K562 (cell line): Measurements from ENCODE around the gene TBCCD1. TPM values are rescaled to one million over a fixed set of nuclear protein-coding genes. Genes with fewer than 3 reads are reported as not detected.
A peak's percentile ranks its signal among the peaks of the same experiment; 100 is the strongest.

Experiments used
- BRD9 ChIP-seq: fragments of 450-650 bp; IDR thresholded peaks from 2 replicates; pipeline ENCODE4 v1.6.1; 2018; ENCODE audit warnings: low read depth; ENCODE audit not compliant: partially characterized antibody
- CEBPG ChIP-seq, 3 experiments: fragments of 200-800 bp in 1 of 3; sonication (Bioruptor generic) in 1 of 3; sonication (generic) in 1 of 3; formaldehyde crosslinking in 1 of 3; IDR thresholded peaks in 2 of 3; conservative IDR thresholded peaks in 1 of 3; 2 replicates each; pipeline versions ENCODE4 v1.6.1 to v1.8.0; 2016 to 2022; ENCODE audit warnings: missing compliant biosample characterization in 2 of 3, missing genetic modification characterization in 2 of 3, mild to moderate bottlenecking in 1 of 3, missing genetic modification reagents in 1 of 3
- EP400 ChIP-seq: fragments of 450-650 bp; IDR thresholded peaks from 2 replicates; pipeline ENCODE4 v1.6.1; 2017; ENCODE audit warnings: antibody characterized with exemption, mild to moderate bottlenecking, moderate library complexity
- PML ChIP-seq: IDR thresholded peaks from 2 replicates; pipeline ENCODE4 v1.6.1; 2012; ENCODE audit warnings: low read length, inconsistent platforms
- PPARD ChIP-seq: fragments of 250-450 bp; sonication (Bioruptor Pico); IDR thresholded peaks from 2 replicates; pipeline ENCODE4 v1.8.0; 2022; ENCODE audit warnings: inconsistent platforms, mild to moderate bottlenecking, moderate library complexity
- SUPT5H ChIP-seq: fragments of 450-650 bp; IDR thresholded peaks from 2 replicates; pipeline ENCODE4 v1.6.1; 2016
- TBP ChIP-seq: optimal IDR thresholded peaks from 2 replicates; pipeline ENCODE3; 2011; ENCODE audit warnings: low read depth, low read length, improper control_type of control experiment
- ZBED1 ChIP-seq: IDR thresholded peaks from 2 replicates; pipeline ENCODE4 v1.6.1; 2014
- ZC3H11A ChIP-seq: IDR thresholded peaks from 2 replicates; pipeline ENCODE4 v1.6.1; 2012; ENCODE audit warnings: low read depth, low read length, improper control_type of control experiment
- ZKSCAN8 ChIP-seq: fragments of 200-800 bp; sonication (Bioruptor generic); IDR thresholded peaks from 2 replicates; pipeline ENCODE4 v1.6.1; 2016; ENCODE audit warnings: missing genetic modification characterization, missing compliant biosample characterization
- ZNF224 ChIP-seq: sonication (generic); formaldehyde crosslinking; IDR thresholded peaks from 2 replicates; pipeline ENCODE4 v1.8.0; 2022; ENCODE audit warnings: mild to moderate bottlenecking, missing genetic modification reagents
- ZNF263 ChIP-seq: sonication (generic); formaldehyde crosslinking; IDR thresholded peaks from 2 replicates; pipeline ENCODE4 v1.8.0; 2022; ENCODE audit warnings: mild to moderate bottlenecking, missing genetic modification reagents, borderline replicate concordance
- ZSCAN32 ChIP-seq: fragments of 450-650 bp; formaldehyde crosslinking; IDR thresholded peaks from 2 replicates; pipeline ENCODE4 v1.4.0; 2020; ENCODE audit warnings: mild to moderate bottlenecking, moderate library complexity
- polyA plus RNA-seq, 8 experiments: library from polyadenylated mRNA; depleted of rRNA in 4 of 8; stranded (reverse) in 5 of 8; unstranded in 3 of 8; fragments of >200 nt; fragmentation: Nextera tagmentation in 2 of 8; fragmentation: Illumina TruSeq in 1 of 8; extraction: Ambion mirVana in 2 of 8; extraction: Trizol in 1 of 8; gene quantifications; 2 replicates each; pipeline versions ENCODE4 v1.2.1 to v1.2.3, GENCODE V29; 2011 to 2014; ENCODE audit warnings: inconsistent platforms in 1 of 8, missing spikeins in 1 of 8
- total RNA-seq, 7 experiments: library from RNA; depleted of rRNA in 6 of 7; stranded (reverse); fragments of >200 nt in 6 of 7; fragmentation: Illumina TruSeq in 2 of 7; extraction: Trizol in 2 of 7; gene quantifications; 2 replicates each; pipeline versions ENCODE4 v1.2.1 to v1.2.3, GENCODE V29; 2011 to 2021; ENCODE audit warnings: low replicate concordance in 1 of 7
- TF ChIP-seq, protein P1 (sequence below), 3 experiments: fragments of 200-800 bp in 1 of 3; fragments of 250-450 bp in 1 of 3; fragments of 450-650 bp in 1 of 3; sonication (Bioruptor Pico) in 1 of 3; sonication (Bioruptor generic) in 1 of 3; formaldehyde crosslinking in 1 of 3; IDR thresholded peaks; 2 replicates each; pipeline versions ENCODE4 v1.6.1 to v1.8.0; 2016 to 2022; ENCODE audit warnings: mild to moderate bottlenecking in 2 of 3, missing genetic modification characterization in 2 of 3, missing compliant biosample characterization in 1 of 3, moderate library complexity in 1 of 3
- TF ChIP-seq, protein P2 (sequence below): fragments of 250-450 bp; sonication (Bioruptor Pico); IDR thresholded peaks from 2 replicates; pipeline ENCODE4 v1.9.0; 2021; ENCODE audit warnings: mild to moderate bottlenecking
- TF ChIP-seq, protein P3 (sequence below), 2 experiments: fragments of 150-350 bp in 1 of 2; IDR thresholded peaks; 2 replicates each; pipeline ENCODE4 v1.6.1; 2012 to 2016; ENCODE audit warnings: low read depth in 2 of 2, low read length in 2 of 2, mild to moderate bottlenecking in 1 of 2, moderate library complexity in 1 of 2
- TF ChIP-seq, protein P4 (sequence below): fragments of 450-650 bp; conservative IDR thresholded peaks from 2 replicates; pipeline ENCODE4 v1.6.1; 2016; ENCODE audit warnings: missing genetic modification characterization, low read depth, mild to moderate bottlenecking, missing compliant biosample characterization, moderate library complexity

The TBCCD1 gene
- total and polyA plus RNA-seq, 9 of the 15 experiments (the other 6 are each of a cell fraction or from before 2014, with no cell fraction given) = 17.7 to 31.1 (median 21.2) TPM

DNA sequence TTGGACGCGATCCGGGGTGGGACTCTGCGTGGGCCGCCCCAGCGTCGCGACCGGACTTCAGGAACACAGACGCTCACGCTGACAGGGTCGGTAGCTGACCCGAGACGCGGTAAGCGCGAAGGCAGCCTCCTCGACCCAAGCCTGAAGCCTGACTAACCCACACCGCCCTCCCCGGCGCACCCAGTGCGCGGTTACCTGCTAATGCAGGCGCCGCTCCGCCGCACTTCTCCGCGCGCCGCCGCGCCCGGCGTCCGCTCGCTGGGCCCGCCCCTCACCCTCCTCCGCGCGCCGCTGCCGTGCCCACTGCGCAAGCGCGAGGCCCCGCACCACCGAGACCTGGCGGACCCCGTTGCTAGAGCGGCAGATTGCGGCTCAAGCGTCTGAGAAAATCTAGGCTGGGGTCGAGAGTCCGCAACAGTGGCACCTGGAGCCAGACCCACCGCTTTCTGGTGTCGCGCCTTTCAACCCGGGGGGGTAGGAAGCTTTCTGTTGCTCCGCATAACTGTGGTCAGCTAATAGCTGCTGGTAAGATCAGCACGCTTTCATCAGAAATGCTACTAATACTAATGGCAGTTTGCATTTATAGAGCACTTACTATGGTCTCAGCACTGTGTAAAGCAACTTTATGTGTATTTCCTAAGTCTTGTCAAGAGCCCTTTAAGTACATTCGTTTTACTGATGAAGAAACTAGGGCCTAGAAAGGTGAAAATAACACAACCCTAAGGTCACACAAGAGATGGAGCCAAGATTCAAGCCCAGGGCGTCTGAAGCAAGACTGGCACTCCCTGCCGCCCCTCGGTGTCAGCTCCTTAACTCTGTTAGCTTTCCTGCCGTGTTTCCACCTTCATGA lies at the start of gene TBCCD1 (continued):
- TF ChIP-seq, protein P1, sequence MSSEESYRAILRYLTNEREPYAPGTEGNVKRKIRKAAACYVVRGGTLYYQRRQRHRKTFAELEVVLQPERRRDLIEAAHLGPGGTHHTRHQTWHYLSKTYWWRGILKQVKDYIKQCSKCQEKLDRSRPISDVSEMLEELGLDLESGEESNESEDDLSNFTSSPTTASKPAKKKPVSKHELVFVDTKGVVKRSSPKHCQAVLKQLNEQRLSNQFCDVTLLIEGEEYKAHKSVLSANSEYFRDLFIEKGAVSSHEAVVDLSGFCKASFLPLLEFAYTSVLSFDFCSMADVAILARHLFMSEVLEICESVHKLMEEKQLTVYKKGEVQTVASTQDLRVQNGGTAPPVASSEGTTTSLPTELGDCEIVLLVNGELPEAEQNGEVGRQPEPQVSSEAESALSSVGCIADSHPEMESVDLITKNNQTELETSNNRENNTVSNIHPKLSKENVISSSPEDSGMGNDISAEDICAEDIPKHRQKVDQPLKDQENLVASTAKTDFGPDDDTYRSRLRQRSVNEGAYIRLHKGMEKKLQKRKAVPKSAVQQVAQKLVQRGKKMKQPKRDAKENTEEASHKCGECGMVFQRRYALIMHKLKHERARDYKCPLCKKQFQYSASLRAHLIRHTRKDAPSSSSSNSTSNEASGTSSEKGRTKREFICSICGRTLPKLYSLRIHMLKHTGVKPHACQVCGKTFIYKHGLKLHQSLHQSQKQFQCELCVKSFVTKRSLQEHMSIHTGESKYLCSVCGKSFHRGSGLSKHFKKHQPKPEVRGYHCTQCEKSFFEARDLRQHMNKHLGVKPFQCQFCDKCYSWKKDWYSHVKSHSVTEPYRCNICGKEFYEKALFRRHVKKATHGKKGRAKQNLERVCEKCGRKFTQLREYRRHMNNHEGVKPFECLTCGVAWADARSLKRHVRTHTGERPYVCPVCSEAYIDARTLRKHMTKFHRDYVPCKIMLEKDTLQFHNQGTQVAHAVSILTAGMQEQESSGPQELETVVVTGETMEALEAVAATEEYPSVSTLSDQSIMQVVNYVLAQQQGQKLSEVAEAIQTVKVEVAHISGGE (CRISPR knock-in tag; IDR thresholded peaks at IDR 0.05) = no peak
- TF ChIP-seq PPARD = no peak
- peak; percentile 90 for TF ChIP-seq TBP
- TF ChIP-seq, protein P2, sequence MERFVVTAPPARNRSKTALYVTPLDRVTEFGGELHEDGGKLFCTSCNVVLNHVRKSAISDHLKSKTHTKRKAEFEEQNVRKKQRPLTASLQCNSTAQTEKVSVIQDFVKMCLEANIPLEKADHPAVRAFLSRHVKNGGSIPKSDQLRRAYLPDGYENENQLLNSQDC (CRISPR knock-in tag) = peak; percentile 90; the same call in 1 of the 2 replicates
- TF ChIP-seq SUPT5H = peak; percentile 92
- TF ChIP-seq ZNF263 = no peak
- no peak for TF ChIP-seq ZC3H11A
- TF ChIP-seq, protein P3, sequence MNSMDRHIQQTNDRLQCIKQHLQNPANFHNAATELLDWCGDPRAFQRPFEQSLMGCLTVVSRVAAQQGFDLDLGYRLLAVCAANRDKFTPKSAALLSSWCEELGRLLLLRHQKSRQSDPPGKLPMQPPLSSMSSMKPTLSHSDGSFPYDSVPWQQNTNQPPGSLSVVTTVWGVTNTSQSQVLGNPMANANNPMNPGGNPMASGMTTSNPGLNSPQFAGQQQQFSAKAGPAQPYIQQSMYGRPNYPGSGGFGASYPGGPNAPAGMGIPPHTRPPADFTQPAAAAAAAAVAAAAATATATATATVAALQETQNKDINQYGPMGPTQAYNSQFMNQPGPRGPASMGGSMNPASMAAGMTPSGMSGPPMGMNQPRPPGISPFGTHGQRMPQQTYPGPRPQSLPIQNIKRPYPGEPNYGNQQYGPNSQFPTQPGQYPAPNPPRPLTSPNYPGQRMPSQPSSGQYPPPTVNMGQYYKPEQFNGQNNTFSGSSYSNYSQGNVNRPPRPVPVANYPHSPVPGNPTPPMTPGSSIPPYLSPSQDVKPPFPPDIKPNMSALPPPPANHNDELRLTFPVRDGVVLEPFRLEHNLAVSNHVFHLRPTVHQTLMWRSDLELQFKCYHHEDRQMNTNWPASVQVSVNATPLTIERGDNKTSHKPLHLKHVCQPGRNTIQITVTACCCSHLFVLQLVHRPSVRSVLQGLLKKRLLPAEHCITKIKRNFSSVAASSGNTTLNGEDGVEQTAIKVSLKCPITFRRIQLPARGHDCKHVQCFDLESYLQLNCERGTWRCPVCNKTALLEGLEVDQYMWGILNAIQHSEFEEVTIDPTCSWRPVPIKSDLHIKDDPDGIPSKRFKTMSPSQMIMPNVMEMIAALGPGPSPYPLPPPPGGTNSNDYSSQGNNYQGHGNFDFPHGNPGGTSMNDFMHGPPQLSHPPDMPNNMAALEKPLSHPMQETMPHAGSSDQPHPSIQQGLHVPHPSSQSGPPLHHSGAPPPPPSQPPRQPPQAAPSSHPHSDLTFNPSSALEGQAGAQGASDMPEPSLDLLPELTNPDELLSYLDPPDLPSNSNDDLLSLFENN (IDR thresholded peaks at IDR 0.05; ENCODE audit: low read depth in 2 of 2, low read length in 2 of 2) = no peak
- peak; percentile 57; the same call in 1 of the 2 replicates for TF ChIP-seq PML
- TF ChIP-seq ZSCAN32 = no peak
- TF ChIP-seq, protein P4, sequence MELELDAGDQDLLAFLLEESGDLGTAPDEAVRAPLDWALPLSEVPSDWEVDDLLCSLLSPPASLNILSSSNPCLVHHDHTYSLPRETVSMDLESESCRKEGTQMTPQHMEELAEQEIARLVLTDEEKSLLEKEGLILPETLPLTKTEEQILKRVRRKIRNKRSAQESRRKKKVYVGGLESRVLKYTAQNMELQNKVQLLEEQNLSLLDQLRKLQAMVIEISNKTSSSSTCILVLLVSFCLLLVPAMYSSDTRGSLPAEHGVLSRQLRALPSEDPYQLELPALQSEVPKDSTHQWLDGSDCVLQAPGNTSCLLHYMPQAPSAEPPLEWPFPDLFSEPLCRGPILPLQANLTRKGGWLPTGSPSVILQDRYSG (tag) = no peak
- TF ChIP-seq ZKSCAN8 (CRISPR knock-in tag) = no peak
- TF ChIP-seq ZNF224 (CRISPR knock-in tag) = no peak
- TF ChIP-seq CEBPG (CRISPR knock-in tag; IDR thresholded peaks at IDR 0.05) = no peak
- no peak; a peak in 1 of 4 replicates for TF ChIP-seq CEBPG (tag; conservative IDR thresholded peaks at IDR 0.05 in 1 of 2, IDR thresholded peaks at IDR 0.05 in 1 of 2)
- TF ChIP-seq ZBED1 = no peak
- no peak for TF ChIP-seq BRD9
- TF ChIP-seq EP400 = peak; percentile 55; the same call in 1 of the 2 replicates
